Ovary (tissue), 3 donors: ENCODE data around the gene FTHL17.

Experiments used
- EP300 ChIP-seq: sonication (generic); formaldehyde crosslinking; IDR thresholded peaks from one replicate; pipeline ENCODE4 v1.6.1; 2017; ENCODE audit warnings: antibody characterized with exemption
- POLR2A ChIP-seq: fragments of 450-650 bp; IDR thresholded peaks from one replicate; pipeline ENCODE4 v1.6.1; 2017; ENCODE audit warnings: antibody characterized with exemption, mild to moderate bottlenecking, moderate library complexity
- TF ChIP-seq, protein P1 (sequence below), 3 donors: fragments of 450-650 bp in 2 of 3; fragments of 200-600 bp in 1 of 3; IDR thresholded peaks; one replicate each; pipeline versions ENCODE4 v1.5.1 to v1.8.0; 2016 to 2022; ENCODE audit warnings: antibody characterized with exemption in 3 of 3, mild to moderate bottlenecking in 1 of 3
- donor health status: DM: no; HTN: no; CAD: no.

DNA sequence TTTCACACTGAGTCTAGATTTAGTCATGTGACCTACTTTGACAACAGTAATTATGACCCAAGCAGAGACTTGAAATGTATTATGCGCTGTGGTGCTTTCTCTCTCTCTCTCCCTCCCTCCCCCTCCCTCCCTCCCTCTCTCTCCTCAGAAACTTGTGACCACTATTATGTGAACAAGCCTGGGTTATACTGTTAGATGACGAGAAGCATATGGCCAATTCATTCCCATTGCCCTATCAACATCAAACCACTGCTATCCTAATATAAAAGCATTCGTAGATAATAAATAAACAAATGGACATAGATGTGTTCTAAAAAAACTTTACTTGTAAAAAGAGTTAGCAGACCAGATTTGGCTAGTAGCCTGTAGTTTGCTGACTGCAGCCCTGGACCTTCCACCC is 18.2 kb downstream of the FTHL17 start:
- TF ChIP-seq, protein P1, sequence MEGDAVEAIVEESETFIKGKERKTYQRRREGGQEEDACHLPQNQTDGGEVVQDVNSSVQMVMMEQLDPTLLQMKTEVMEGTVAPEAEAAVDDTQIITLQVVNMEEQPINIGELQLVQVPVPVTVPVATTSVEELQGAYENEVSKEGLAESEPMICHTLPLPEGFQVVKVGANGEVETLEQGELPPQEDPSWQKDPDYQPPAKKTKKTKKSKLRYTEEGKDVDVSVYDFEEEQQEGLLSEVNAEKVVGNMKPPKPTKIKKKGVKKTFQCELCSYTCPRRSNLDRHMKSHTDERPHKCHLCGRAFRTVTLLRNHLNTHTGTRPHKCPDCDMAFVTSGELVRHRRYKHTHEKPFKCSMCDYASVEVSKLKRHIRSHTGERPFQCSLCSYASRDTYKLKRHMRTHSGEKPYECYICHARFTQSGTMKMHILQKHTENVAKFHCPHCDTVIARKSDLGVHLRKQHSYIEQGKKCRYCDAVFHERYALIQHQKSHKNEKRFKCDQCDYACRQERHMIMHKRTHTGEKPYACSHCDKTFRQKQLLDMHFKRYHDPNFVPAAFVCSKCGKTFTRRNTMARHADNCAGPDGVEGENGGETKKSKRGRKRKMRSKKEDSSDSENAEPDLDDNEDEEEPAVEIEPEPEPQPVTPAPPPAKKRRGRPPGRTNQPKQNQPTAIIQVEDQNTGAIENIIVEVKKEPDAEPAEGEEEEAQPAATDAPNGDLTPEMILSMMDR (IDR thresholded peaks at IDR 0.05), result no peak
- TF ChIP-seq POLR2A (no peak), EP300 (no peak)
